Measurements from ENCODE around the gene BICRAL.
"Not testable (repeated sequence)": the region's sequence is repeated elsewhere in the genome, so short reads cannot be mapped to it uniquely, and the experiment has no call there.

Gene BICRAL

GRCh38 chr6:42898891-42899361, 117.1 kb downstream of the BICRAL start:
- ChIA-PET CTCF (interaction anchor here (1.0 kb wide), 2 partner anchors 48 to 79 kb away, joined by 3 to 4 read pairs; no protein-coding TSS in a partner anchor), POLR2A (no interaction called here)
- DNase-seq (ENCODE audit: extremely low spot score): no peak
- TF ChIP-seq TARDBP (IDR thresholded peaks at IDR 0.05) (no peak), FOXK2 (IDR thresholded peaks at IDR 0.05) (no peak), FOXM1 (IDR thresholded peaks at IDR 0.05; ENCODE audit: borderline replicate concordance) (no peak), ZNF384 (IDR thresholded peaks at IDR 0.05) (no peak), L3MBTL2 (conservative IDR thresholded peaks at IDR 0.05) (no peak), FOXA1 (IDR thresholded peaks at IDR 0.05) (no peak), LEF1 (IDR thresholded peaks at IDR 0.05; ENCODE audit: borderline replicate concordance) (no peak), SUZ12 (IDR thresholded peaks at IDR 0.05) (no peak), PKNOX1 (IDR thresholded peaks at IDR 0.05) (no peak), CTBP1 (IDR thresholded peaks at IDR 0.05; ENCODE audit: borderline replicate concordance) (no peak), BHLHE40 (IDR thresholded peaks at IDR 0.05; ENCODE audit: borderline replicate concordance) (no peak), NFRKB (IDR thresholded peaks at IDR 0.05) (no peak), ELF4 (IDR thresholded peaks at IDR 0.05) (no peak)

GRCh38 chr6:42899871-42900270, 118.0 kb downstream of the BICRAL start:
- POLR2A ChIA-PET: no interaction called here
- TF ChIP-seq TARDBP (IDR thresholded peaks at IDR 0.05): no peak
- no peak for TF ChIP-seq L3MBTL2 (conservative IDR thresholded peaks at IDR 0.05)
- TF ChIP-seq SUZ12 (IDR thresholded peaks at IDR 0.05): no peak
- TF ChIP-seq FOXM1 (IDR thresholded peaks at IDR 0.05; ENCODE audit: borderline replicate concordance): no peak
- CTCF ChIA-PET: interaction anchor here (1.0 kb wide), 1 partner anchor 79 kb away, joined by 4 read pairs; no protein-coding TSS in a partner anchor
- DNase-seq (ENCODE audit: extremely low spot score): no peak

- POLR2A ChIA-PET: no interaction called here
- DNase-seq (ENCODE audit: extremely low spot score): peak; percentile 66
- TF ChIP-seq L3MBTL2 (conservative IDR thresholded peaks at IDR 0.05): no peak
- TF ChIP-seq FOXM1 (IDR thresholded peaks at IDR 0.05; ENCODE audit: borderline replicate concordance): no peak
- TF ChIP-seq TARDBP (IDR thresholded peaks at IDR 0.05): no peak
- TF ChIP-seq FOXK2 (IDR thresholded peaks at IDR 0.05): no peak
- TF ChIP-seq ARNT (IDR thresholded peaks at IDR 0.05): no peak
- no peak for TF ChIP-seq ELF4 (IDR thresholded peaks at IDR 0.05)
- no peak for TF ChIP-seq BHLHE40 (IDR thresholded peaks at IDR 0.05; ENCODE audit: borderline replicate concordance)
These were observed 119.7 kb downstream of the BICRAL start for GRCh38 chr6:42901538-42901957.

GRCh38 chr6:42902429-42903263, 120.8 kb downstream of the BICRAL start:
- CTCF ChIA-PET; DNase-seq (ENCODE audit: extremely low spot score): not testable (repeated sequence)
- POLR2A ChIA-PET: interaction anchor here (0.9 to 1.0 kb wide), 2 partner anchors 86 to 112 kb away, joined by 3 read pairs; no protein-coding TSS in a partner anchor

More at GRCh38 chr6:42901538-42901957, 119.7 kb downstream of the BICRAL start:
- CTCF ChIA-PET: interaction anchor here (0.6 to 1.3 kb wide), 4 partner anchors 28 to 242 kb away, joined by 3 to 4 read pairs (median 4); partner anchors contain the start of genes CNPY3 and CUL7

- ChIA-PET CTCF (interaction anchor here (0.9 kb wide), 1 partner anchor 25 kb away, joined by 3 read pairs; no protein-coding TSS in a partner anchor), POLR2A (no interaction called here)
- no peak for TF ChIP-seq NFRKB (IDR thresholded peaks at IDR 0.05)
- TF ChIP-seq FOXK2 (IDR thresholded peaks at IDR 0.05): no peak
- TF ChIP-seq LEF1 (IDR thresholded peaks at IDR 0.05; ENCODE audit: borderline replicate concordance): no peak
- no peak for TF ChIP-seq ARNT (IDR thresholded peaks at IDR 0.05)
- TF ChIP-seq ZNF384 (IDR thresholded peaks at IDR 0.05): no peak
- TF ChIP-seq SP1 (IDR thresholded peaks at IDR 0.05): no peak
- TF ChIP-seq FOXM1 (IDR thresholded peaks at IDR 0.05; ENCODE audit: borderline replicate concordance): no peak
- no peak for DNase-seq (ENCODE audit: extremely low spot score)
These were observed 122.6 kb downstream of the BICRAL start for GRCh38 chr6:42904467-42904866.

- no peak for DNase-seq (ENCODE audit: extremely low spot score)
- ChIA-PET POLR2A (interaction anchor here (1.5 kb wide), 2 partner anchors 22 to 77 kb away, joined by 4 to 7 read pairs; partner anchors contain the start of genes CNPY3 and PPP2R5D), CTCF (no interaction called here)
- TF ChIP-seq HDGF (IDR thresholded peaks at IDR 0.05; ENCODE audit: borderline replicate concordance) (no peak), CTBP1 (IDR thresholded peaks at IDR 0.05; ENCODE audit: borderline replicate concordance) (no peak), NFRKB (IDR thresholded peaks at IDR 0.05) (no peak), LEF1 (IDR thresholded peaks at IDR 0.05; ENCODE audit: borderline replicate concordance) (no peak), TARDBP (IDR thresholded peaks at IDR 0.05) (no peak), FOXA1 (IDR thresholded peaks at IDR 0.05) (no peak), ELF4 (IDR thresholded peaks at IDR 0.05) (no peak), PKNOX1 (IDR thresholded peaks at IDR 0.05) (no peak), L3MBTL2 (conservative IDR thresholded peaks at IDR 0.05) (no peak), FOXM1 (IDR thresholded peaks at IDR 0.05; ENCODE audit: borderline replicate concordance) (no peak), ZNF384 (IDR thresholded peaks at IDR 0.05) (no peak), SUZ12 (IDR thresholded peaks at IDR 0.05) (no peak), BHLHE40 (IDR thresholded peaks at IDR 0.05; ENCODE audit: borderline replicate concordance) (no peak), ARNT (IDR thresholded peaks at IDR 0.05) (no peak), SP1 (IDR thresholded peaks at IDR 0.05) (no peak), FOXK2 (IDR thresholded peaks at IDR 0.05) (no peak)
These were observed 125.5 kb downstream of the BICRAL start for GRCh38 chr6:42907336-42907735.

GRCh38 chr6:42909835-42910234, 128.0 kb downstream of the BICRAL start:
- ChIA-PET POLR2A (interaction anchor here (1.7 kb wide), 1 partner anchor 19 kb away, joined by 7 read pairs; the partner anchor contains the start of gene CNPY3), CTCF (no interaction called here)
- no peak for DNase-seq (ENCODE audit: extremely low spot score)
- TF ChIP-seq LEF1 (IDR thresholded peaks at IDR 0.05; ENCODE audit: borderline replicate concordance): no peak
- TF ChIP-seq FOXK2 (IDR thresholded peaks at IDR 0.05): no peak
- TF ChIP-seq L3MBTL2 (conservative IDR thresholded peaks at IDR 0.05): no peak
- no peak for TF ChIP-seq NFRKB (IDR thresholded peaks at IDR 0.05)
